ENCODE results near the gene TMEM220.
"Not testable (repeated sequence)": the region's sequence is repeated elsewhere in the genome, so short reads cannot be mapped to it uniquely, and the experiment has no call there.

TMEM220 gene

DNA sequence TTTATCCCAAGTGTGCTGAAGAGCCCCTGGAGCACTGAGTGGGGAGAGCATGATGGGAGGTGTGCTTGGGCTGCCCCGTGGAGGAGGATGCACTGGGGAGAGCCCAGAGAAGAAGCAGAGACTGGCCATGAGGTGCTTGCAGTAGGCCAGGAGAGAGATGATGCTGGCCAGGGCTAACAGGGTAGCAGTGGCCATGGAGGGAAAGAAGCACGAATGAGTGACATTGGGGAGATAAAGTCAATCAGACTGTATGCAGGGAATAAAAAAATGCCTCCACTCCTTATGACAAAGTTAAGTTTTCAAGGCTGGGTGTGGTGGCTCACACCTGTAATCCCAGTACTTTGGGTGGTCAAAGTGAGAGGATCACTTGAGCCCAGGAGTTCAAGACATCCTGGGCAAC, 5.4 kb upstream of the TMEM220 start:
- Mint-ChIP-seq H3K27me3 (peaks cover 69% of the 10 kb centered on the region), H3K9me3 (no peaks in the 10 kb centered on the region), H3K27ac (ENCODE audit: low read depth) (no peak overlapping the region), H3K36me3 (ENCODE audit: insufficient read depth) (no peaks in the 10 kb centered on the region), H3K4me3 (no peak overlapping the region), H3K4me1 (peaks cover 8% of the 10 kb centered on the region)
- ATAC-seq (replicated peaks; ENCODE audit: extremely low read depth, poor library complexity, severe bottlenecking) (no peak), DNase-seq (ENCODE audit: low spot score in 2 of 2) (no peak)

DNA sequence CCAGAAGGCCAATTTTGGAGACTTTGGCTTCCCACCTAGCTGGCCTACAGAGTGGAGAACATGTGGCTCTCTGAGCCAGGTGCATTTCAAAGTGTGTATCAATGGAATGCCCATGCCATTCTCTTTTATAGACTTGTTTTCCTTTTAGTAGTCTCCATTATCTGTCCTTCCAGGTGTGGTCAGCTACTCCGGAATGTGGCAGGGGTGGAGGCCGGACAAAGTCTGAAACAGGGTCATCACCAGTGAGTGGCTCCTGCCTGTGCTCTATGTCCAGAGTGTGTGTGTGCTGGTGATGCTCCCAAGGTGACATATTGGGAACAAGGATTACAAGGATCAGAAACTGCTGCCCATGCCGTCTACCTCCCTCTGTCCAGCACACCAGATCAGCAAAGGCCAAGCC, 3.8 kb upstream of the TMEM220 start:
- no peak for ATAC-seq (replicated peaks; ENCODE audit: extremely low read depth, poor library complexity, severe bottlenecking)
- DNase-seq (ENCODE audit: low spot score in 2 of 2): no peak
- H3K36me3 Mint-ChIP-seq (ENCODE audit: insufficient read depth): no peaks in the 10 kb centered on the region
- no peaks in the 10 kb centered on the region for H3K9me3 Mint-ChIP-seq
- H3K4me3 Mint-ChIP-seq: no peak overlapping the region
- peaks cover 12% of the 10 kb centered on the region for H3K4me1 Mint-ChIP-seq
- H3K27me3 Mint-ChIP-seq: peaks cover 63% of the 10 kb centered on the region
- H3K27ac Mint-ChIP-seq (ENCODE audit: low read depth): no peak overlapping the region

DNA sequence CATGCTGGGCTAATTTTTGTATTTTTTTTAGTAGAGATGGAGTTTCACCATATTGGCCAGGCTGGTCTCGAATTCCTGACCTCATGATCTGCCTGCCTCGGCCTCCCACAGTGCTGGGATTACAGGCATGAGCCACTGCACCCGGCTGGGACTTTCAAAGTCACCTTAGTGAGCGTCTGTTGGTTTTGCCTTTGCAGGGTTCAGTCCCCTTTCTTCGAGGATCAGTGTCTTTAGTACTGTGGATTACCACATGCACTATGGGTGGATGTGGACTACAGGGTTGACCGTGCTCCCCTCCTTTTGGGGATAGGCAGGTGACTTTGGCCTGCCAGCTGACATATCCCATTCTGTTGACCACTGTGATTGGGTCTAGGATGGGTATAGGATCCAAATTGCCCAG, 2.3 kb upstream of the TMEM220 start:
- ATAC-seq (replicated peaks; ENCODE audit: extremely low read depth, poor library complexity, severe bottlenecking); H3K4me1 Mint-ChIP-seq; DNase-seq (ENCODE audit: low spot score in 2 of 2); H3K36me3 Mint-ChIP-seq (ENCODE audit: insufficient read depth); H3K4me3 Mint-ChIP-seq; H3K9me3 Mint-ChIP-seq; H3K27ac Mint-ChIP-seq (ENCODE audit: low read depth): not testable (repeated sequence)
- H3K27me3 Mint-ChIP-seq: peaks cover 59% of the 10 kb centered on the region

DNA sequence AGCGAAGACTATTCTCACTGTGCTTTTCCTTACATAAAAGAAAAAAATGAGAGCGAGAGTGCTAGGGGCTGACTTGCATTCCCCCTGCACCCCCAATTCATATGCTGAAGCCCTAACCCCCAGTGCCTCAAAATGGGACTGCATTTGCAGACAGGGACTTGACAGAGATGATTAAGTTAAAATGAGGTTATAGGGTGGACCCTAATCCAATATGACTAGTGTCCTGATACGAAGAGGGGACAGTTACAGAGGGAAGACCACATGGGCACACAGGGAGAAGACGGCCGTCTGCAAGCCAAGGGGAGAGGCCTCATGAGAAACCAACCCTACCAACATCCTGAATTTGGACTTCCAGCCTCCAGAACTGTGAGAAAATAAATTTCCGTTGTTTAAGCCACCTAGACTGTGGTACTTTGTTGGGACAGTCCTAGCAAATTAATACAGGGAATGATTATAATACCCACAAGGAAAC, 1.6 kb upstream of the TMEM220 start:
- Mint-ChIP-seq H3K27ac (ENCODE audit: low read depth) (no peak overlapping the region), H3K4me3 (no peak overlapping the region), H3K4me1 (peaks cover 6% of the 10 kb centered on the region), H3K27me3 (peaks cover 52% of the 10 kb centered on the region), H3K36me3 (ENCODE audit: insufficient read depth) (no peaks in the 10 kb centered on the region), H3K9me3 (no peaks in the 10 kb centered on the region)
- no peak for ATAC-seq (replicated peaks; ENCODE audit: extremely low read depth, poor library complexity, severe bottlenecking)
- no peak for DNase-seq (ENCODE audit: low spot score in 2 of 2)

DNA sequence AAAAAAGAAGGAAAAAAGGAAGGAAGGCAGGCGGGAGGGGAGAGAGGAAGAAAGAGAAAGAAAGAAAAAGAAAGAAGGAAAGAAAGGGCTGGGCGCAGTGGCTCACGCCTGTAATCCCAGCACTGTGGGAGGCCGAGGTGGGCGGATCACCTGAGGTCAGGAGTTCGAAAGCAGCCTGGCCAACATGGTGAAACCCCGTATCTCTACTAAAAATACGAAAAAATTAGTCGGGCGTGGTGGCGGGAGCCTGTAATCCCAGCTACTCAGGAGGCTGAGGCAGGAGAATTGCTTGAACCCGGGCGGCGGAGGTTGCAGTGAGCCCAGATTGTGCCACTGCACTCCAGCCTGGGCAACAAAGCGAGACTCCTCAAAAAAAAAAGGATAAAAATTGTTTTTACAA, 424 bp upstream of the TMEM220 start:
- not testable (repeated sequence) for H3K9me3 Mint-ChIP-seq; ATAC-seq (replicated peaks; ENCODE audit: extremely low read depth, poor library complexity, severe bottlenecking); H3K4me1 Mint-ChIP-seq; H3K36me3 Mint-ChIP-seq (ENCODE audit: insufficient read depth); DNase-seq (ENCODE audit: low spot score in 2 of 2)
- Mint-ChIP-seq H3K27me3 (peaks cover 40% of the 10 kb centered on the region), H3K4me3 (peak overlapping the region; percentile 87), H3K27ac (ENCODE audit: low read depth) (peak overlapping the region; percentile 68)

DNA sequence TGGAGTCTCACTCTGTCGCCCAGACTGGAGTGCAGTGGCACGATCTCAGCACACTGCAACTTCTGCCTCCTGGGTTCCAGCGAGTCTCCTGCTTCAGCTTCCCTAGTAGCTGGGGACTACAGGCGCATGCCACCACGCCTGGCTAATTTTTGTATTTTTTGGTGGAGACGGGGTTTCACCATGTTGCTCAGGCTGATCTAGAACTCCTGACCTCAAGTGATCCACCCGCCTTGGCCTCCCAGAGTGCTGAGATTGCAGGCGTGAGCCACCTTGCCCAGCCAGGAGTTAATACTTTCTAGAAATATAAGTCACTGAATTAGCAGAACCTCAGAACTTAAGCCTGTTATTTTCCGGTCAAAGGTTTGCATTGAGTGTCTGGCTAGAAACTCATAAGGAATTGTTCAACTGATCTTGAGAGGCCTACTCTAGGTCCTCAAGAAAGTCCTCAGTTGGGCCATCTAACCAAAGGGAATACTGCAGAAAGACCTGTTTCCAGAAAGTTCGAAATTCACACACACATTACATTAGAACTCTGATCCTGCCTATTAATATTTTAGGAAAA, 1.4 kb downstream of the TMEM220 start:
- Mint-ChIP-seq H3K36me3 (ENCODE audit: insufficient read depth) (no peaks in the 10 kb centered on the region), H3K27ac (ENCODE audit: low read depth) (no peak overlapping the region), H3K27me3 (peaks cover 30% of the 10 kb centered on the region), H3K9me3 (no peaks in the 10 kb centered on the region), H3K4me3 (no peak overlapping the region), H3K4me1 (peaks cover 6% of the 10 kb centered on the region)
- no peak for ATAC-seq (replicated peaks; ENCODE audit: extremely low read depth, poor library complexity, severe bottlenecking)
- no peak for DNase-seq (ENCODE audit: low spot score in 2 of 2)

GRCh38 chr17:10727192-10727591, 2.6 kb downstream of the TMEM220 start:
- DNase-seq (ENCODE audit: low spot score in 2 of 2): no peak
- Mint-ChIP-seq H3K4me3 (no peak overlapping the region), H3K4me1 (peaks cover 6% of the 10 kb centered on the region), H3K27ac (ENCODE audit: low read depth) (no peak overlapping the region), H3K27me3 (peaks cover 22% of the 10 kb centered on the region), H3K9me3 (no peaks in the 10 kb centered on the region), H3K36me3 (ENCODE audit: insufficient read depth) (no peaks in the 10 kb centered on the region)
- no peak for ATAC-seq (replicated peaks; ENCODE audit: extremely low read depth, poor library complexity, severe bottlenecking)

DNA sequence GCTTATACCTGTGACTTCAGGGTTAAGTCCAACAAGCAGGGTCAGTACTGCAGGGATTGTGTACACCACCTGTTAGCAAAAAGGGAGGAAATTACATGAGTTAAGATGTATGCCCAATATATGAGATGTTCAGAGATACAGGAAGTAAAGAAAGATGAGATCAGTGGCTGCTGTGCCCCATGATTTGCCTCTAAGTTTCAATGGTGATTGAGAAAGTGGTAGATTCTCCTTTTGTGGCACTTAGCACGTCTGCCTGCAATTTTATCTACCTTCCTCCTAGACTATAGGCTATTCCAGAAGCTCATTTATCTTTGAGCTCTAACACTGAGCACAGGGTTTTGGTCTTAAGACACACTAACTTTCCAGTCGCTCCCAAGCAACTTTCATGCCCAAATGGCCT, 3.6 kb downstream of the TMEM220 start:
- Mint-ChIP-seq H3K27me3 (peaks cover 15% of the 10 kb centered on the region), H3K27ac (ENCODE audit: low read depth) (no peak overlapping the region), H3K4me3 (no peak overlapping the region)

GRCh38 chr17:10725262-10725661, 4.6 kb downstream of the TMEM220 start:
- Mint-ChIP-seq H3K9me3 (no peaks in the 10 kb centered on the region), H3K27ac (ENCODE audit: low read depth) (no peak overlapping the region), H3K36me3 (ENCODE audit: insufficient read depth) (peaks cover 2% of the 10 kb centered on the region), H3K27me3 (peaks cover 7% of the 10 kb centered on the region), H3K4me1 (peaks cover 5% of the 10 kb centered on the region), H3K4me3 (no peak overlapping the region)
- DNase-seq (ENCODE audit: low spot score in 2 of 2) (no peak), ATAC-seq (replicated peaks; ENCODE audit: extremely low read depth, poor library complexity, severe bottlenecking) (no peak)

More for the DNA sequence above, 3.6 kb downstream of the TMEM220 start:
- ATAC-seq (replicated peaks; ENCODE audit: extremely low read depth, poor library complexity, severe bottlenecking): no peak
- H3K9me3 Mint-ChIP-seq: no peaks in the 10 kb centered on the region
- DNase-seq (ENCODE audit: low spot score in 2 of 2): no peak
- peaks cover under 1% of the 10 kb centered on the region for H3K36me3 Mint-ChIP-seq (ENCODE audit: insufficient read depth)
- H3K4me1 Mint-ChIP-seq: peaks cover 6% of the 10 kb centered on the region

DNA sequence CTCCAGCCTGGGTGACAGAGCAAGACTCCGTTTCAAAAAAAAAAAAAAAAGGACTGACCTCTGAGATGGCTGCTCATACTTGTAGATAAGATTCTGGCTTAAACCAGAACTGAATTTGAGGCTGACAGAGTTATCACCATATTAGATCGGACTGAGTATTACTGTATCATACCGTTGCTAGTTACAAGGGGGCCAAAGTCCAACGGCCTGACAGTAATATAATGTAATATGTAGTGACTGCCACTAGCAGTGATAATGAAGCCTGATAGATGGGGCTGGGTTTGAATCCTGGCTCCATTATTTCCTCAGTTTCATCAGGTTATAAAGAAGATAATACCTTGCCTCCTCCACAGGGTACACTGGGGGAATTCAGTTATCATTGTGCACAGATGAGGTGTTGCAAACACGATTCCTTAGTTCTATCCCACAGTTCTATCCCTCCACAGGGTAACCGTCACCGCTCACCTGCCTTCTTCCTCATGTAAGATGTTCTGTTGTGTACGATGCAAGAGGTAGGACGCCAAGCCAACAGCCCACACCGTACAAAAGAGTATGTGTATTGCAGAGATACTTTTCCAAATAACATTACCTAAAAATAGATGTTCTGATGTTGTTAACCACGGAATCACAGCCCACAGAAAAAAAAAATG, 5.2 kb downstream of the TMEM220 start:
- no peak for DNase-seq (ENCODE audit: low spot score in 2 of 2)
- H3K9me3 Mint-ChIP-seq: no peaks in the 10 kb centered on the region
- peaks cover under 1% of the 10 kb centered on the region for H3K27me3 Mint-ChIP-seq
- H3K36me3 Mint-ChIP-seq (ENCODE audit: insufficient read depth): peaks cover 2% of the 10 kb centered on the region
- ATAC-seq (replicated peaks; ENCODE audit: extremely low read depth, poor library complexity, severe bottlenecking): no peak
- no peak overlapping the region for H3K4me3 Mint-ChIP-seq
- no peak overlapping the region for H3K27ac Mint-ChIP-seq (ENCODE audit: low read depth)
- H3K4me1 Mint-ChIP-seq: no peaks in the 10 kb centered on the region

DNA sequence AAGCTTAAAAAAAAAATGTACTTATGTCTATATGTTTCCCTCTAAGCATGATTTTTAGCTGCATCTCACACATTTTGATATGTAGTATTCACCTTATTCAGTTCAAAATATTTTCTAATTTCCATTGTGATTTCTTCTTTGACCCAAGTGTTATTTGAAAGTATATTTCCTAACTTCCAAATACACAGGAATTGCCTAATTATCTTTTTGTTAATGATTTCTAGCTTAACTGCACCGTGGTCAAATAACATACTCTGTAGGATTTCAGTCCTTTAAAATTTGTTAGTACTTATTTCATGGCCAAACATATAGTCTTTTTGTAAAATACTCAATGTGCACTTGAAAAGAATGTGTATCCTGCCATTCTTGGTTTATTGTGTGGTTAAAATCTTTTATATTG, 11.3 kb downstream of the TMEM220 start:
- ATAC-seq (replicated peaks; ENCODE audit: extremely low read depth, poor library complexity, severe bottlenecking): no peak
- H3K4me3 Mint-ChIP-seq: no peak overlapping the region
- H3K36me3 Mint-ChIP-seq (ENCODE audit: insufficient read depth): peaks cover 6% of the 10 kb centered on the region

GRCh38 chr17:10716218-10716617, 13.6 kb downstream of the TMEM220 start:
- ATAC-seq (replicated peaks; ENCODE audit: extremely low read depth, poor library complexity, severe bottlenecking) (no peak), DNase-seq (ENCODE audit: low spot score in 2 of 2) (no peak)
- Mint-ChIP-seq H3K4me1 (no peaks in the 10 kb centered on the region), H3K36me3 (ENCODE audit: insufficient read depth) (peaks cover 19% of the 10 kb centered on the region), H3K27me3 (no peaks in the 10 kb centered on the region), H3K27ac (ENCODE audit: low read depth) (peak overlapping the region; percentile 29), H3K4me3 (no peak overlapping the region), H3K9me3 (no peaks in the 10 kb centered on the region)

More for the DNA sequence above, 11.3 kb downstream of the TMEM220 start:
- Mint-ChIP-seq H3K27me3 (no peaks in the 10 kb centered on the region), H3K9me3 (no peaks in the 10 kb centered on the region), H3K27ac (ENCODE audit: low read depth) (peak overlapping the region; percentile 35), H3K4me1 (no peaks in the 10 kb centered on the region)
- DNase-seq (ENCODE audit: low spot score in 2 of 2): no peak

- Mint-ChIP-seq H3K4me1 (peaks cover 5% of the 10 kb centered on the region), H3K36me3 (ENCODE audit: insufficient read depth) (peaks cover 43% of the 10 kb centered on the region), H3K4me3 (no peak overlapping the region), H3K27ac (ENCODE audit: low read depth) (no peak overlapping the region), H3K27me3 (no peaks in the 10 kb centered on the region), H3K9me3 (no peaks in the 10 kb centered on the region)
- ATAC-seq (replicated peaks; ENCODE audit: extremely low read depth, poor library complexity, severe bottlenecking): no peak
- DNase-seq (ENCODE audit: low spot score in 2 of 2): no peak
These were observed 16.5 kb downstream of the TMEM220 start for GRCh38 chr17:10713318-10713717.
